ENCODE data around the gene ACSL1.

Gene ACSL1

DNA sequence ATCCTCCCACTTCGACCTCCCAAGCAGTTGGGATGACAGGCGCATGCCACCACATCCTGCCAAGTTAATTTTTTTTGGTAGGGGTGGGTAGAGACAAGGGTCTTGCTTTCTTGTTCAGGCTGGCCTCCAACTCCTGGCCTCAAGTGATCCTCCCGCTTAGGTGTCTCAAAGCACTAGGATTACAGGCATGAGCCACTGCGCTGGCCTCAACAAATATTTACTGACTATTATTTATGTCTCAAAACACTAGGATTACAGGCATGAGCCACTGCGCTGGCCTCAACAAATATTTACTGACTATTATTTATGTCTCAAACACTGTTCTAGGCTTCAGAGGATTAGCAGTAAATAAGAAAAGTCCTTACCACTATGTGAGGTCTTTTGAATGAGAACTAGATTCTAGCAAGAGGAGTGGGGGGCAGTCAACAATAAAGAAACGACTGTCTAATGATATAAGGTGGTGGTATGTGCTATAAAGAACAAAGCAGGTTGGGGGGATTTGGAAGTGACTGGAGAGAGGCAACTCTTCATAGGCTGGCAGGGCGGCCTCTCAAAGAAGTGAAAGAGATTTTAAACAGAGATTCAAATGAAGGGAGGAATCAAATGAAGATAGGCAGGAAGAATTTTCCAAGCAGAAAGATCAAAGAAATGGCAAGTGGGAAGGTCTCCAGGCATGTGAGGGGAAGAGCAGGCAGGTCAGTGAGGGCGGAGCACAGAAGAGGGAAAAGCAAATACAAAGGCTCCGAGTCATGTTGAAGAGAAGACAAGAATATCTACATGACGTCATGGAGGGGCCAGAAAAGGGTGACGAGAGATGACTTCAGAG is 12.7 kb upstream of the ACSL1 start:
- no peak for DNase-seq

DNA sequence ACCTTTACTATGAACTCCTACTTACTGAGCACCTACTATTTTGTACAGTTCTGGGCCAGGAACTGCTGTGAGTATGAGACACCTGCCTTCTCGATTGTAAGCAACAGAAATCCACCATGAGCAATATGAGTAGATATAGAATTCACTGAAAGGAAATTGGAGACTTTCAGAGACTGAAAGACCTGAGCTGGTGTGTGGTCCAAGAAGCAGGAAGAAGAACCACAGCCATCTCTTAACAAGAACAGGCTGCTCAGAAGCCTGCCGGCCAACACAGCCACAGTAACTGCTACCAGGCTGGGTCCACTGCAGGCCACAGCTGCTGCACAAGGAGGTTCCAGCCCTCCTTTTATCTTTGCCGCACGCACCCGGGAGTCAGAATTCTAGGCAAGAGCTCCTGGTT is 10.8 kb upstream of the ACSL1 start:
- no peak for DNase-seq

DNA sequence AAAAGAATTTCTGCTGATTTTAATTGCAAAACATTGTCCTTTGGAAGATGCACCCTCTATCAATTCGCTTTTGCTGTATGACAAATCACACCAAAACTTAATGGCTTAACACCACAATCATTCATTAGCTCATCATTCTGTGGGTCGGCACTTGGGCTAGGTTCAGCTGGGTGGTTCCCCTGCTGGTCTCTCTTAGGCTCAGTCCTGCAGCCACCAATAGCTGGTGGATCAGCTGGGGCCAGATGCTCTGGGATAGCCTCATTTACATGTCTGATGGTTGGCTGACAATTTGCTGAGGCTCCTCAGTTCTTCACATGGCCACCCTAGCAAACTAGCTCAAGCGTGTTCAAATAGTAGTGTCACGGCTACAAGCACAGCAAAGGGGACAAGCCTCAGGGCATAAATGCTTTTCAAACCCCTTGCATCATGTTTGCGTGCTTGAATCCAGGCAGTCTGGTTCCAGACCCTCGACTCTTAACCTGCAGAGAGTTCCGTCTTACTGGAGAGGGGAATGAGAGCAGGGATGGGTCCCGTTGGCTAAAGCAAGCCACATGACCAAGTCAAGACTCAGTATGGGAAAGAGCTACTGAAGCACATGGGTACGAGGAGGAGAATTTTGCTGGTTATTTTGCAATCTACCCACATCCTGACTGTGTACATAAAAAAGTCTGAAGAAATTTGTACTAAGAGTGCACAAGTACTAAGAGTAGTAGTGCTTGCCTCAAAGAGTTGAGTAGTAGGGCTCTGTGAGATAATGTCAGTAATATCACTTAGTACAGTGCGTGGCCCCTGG is 7.5 kb upstream of the ACSL1 start:
- no peak for DNase-seq

DNA sequence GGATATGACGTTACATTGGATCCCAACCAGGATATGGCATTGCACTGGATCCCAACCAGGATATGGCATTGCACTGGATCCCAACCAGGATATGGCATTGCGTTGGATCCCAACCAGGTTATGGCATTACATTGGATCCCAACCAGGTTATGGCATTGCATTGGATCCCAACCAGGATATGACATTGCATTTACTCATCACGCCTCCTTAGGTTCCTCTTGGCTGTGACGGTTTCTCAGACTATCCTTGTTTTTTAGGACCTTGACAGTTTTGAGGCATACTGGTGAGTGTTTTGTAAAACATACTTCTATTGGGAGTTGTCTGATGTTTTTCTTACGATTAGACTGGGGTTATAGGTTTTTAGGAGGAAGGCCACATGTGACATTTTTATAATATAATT is 5.4 kb upstream of the ACSL1 start:
- no peak for DNase-seq

DNA sequence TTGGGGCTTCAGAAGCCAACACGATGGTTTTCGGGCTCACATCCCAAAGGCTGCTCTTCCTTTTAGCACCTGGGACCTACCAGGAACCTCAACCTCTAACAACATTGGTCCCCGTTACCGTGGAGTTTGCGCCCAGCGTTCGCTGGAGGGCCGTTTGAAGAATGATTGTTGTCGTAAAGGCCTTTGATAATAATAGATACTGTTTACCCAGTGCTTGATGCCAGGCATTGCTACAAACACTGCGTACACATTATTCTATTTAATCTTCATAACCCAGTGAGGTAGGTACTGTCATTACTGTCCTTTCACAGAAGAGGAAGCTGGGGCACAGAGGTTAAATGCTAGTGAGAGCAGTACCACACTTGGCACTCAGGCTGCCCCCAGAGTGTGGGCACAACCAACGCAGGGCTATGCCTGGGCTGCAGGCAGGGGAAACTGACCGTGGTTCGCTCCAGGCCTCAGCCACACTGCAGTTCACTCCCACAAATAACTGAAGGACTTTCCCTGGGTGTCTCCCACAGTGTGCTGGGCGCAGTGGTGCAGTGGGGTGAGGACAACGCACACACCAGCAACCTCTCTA is 1.0 kb upstream of the ACSL1 start:
- no peak for DNase-seq

DNA sequence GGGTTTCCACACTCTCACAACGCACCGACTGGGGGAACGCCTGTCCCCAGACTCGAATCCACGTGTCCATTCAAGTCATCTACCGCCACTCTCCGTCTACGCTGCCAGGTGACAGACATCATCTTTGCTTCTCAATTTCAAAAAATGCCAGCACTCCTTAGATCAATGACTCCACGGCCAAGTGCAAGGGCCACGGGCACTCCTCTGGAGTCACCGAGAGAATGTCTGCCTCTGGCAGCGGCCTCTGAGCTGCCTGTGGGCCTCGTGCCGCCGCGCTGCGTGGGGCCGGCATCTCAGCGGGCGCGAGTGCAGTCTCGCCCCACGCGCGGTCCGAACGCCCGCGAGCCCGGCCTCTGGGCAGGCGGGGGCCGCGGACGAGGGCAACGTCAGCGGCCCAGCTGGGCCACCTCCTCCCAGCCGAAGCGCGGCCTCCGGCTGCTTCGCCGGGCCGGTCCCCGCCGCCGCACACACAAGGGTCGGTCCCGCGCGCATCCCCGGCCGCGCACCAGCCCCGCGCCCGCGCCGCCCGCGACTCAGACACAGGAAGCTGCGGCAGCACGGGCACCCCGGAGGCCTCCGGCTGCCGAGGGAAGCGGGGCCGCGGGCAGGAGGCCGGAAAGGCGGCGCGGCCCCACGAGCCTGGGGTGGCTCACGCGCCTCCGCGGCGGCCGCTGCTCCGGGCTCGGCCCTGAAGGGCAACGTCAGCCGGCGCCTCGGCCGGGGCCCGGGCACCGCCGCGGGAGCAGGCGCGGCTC is 450 bp downstream of the ACSL1 start:
- DNase-seq, result peak; percentile 54

DNA sequence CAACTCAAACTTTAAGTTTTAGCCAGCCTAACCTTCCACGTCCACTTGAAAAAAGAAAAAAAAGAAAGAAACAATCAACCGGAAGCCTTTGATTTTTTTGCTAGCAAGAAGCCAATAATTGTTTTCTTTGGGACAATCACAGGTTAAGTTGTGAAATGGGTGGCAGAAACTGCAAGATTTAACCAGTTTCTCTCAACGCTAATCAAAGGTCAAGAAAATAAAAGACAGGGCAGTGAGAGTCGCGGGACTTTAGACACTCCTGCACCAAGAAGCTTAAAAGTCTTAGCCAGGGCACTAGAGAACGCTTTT is 1.0 kb downstream of the ACSL1 start:
- DNase-seq, result no peak

DNA sequence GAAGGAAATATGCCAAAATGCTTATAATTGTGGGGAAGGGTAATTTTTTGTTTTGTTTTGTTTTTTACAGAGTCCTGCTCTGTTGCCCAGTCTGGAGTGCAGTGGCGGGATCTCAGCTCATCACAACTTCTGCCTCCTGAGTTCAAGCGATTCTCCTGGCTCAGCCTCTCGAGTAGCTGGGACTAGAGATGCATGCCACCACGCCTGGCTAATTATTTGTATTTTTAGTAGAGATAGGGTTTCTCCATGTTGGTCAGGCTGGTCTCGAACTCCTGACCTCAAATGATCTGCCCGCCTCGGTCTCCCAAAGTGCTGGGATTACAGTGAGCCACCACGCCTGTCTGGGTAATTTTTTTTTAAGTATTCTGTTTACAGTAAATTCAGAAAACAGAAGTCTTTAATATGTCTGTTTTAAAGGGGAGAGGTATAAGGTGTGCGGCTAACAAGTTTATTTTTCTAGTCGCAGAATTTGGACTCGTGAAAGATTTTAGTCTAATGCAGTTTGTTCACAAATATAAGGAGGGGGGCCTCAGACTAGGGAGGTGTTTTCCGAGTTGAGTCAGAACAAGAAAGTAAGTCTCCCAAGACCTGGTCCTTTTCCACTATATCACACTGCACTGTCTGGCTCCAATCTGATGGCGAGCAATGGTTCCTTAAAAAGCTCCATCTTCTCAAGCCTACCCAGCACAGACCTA is 1.5 kb downstream of the ACSL1 start:
- no peak for DNase-seq

DNA sequence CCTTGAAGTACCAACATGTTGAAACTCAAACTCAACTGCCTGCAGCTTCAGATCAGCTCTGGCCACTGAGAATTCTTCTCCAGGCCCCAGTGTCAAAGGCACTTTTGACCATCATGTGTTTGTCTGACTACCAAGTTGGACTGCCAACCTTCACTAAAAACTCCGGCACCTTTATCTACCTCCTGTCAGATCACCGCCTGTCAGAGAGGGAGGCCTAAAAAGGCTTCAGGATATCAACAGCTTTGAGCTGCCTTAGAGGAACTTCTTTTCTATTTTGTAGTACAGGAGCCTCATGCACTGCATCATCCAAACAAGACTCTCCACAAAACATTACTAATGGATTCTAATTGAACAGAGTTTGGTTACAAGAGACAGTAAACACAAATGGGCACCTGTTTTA is 2.8 kb downstream of the ACSL1 start:
- no peak for DNase-seq

DNA sequence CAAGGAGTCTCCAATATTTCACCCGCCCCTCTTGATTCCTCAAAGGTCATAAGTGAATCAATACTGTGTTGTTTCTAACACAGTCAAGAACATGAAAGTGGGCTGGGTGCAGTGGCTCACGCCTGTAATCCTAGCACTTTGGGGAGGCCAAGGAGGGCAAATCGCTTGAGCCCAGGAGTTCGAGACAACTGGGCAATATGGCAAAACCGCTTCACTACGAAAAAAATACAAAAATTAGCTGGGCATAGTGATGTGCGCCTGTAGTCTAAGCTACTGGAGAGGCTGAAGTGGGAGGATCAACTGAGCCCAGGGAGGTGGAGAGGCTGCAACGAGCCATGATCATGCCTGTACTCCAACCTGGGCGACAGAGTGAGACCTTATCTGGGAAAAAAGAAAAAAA is 3.4 kb downstream of the ACSL1 start:
- no peak for DNase-seq

DNA sequence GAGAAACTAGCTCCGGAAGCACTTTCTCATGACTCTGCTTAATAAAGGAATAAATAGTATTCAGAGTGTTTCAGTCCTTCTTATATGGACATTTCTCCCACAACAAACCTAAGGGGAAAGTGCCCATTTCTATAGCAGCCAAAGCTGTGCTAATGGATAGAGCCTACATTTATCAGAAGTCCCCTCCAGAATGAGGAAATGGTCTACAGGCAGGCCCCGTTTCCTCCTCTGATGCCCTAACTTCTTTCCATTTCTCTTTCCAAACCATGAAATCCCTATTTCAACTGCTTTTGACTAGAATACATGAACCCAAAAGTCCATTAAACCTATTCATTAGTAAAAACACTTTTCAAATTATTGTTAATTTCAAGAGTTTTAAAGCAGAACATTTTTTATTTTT is 4.5 kb downstream of the ACSL1 start:
- no peak for DNase-seq

DNA sequence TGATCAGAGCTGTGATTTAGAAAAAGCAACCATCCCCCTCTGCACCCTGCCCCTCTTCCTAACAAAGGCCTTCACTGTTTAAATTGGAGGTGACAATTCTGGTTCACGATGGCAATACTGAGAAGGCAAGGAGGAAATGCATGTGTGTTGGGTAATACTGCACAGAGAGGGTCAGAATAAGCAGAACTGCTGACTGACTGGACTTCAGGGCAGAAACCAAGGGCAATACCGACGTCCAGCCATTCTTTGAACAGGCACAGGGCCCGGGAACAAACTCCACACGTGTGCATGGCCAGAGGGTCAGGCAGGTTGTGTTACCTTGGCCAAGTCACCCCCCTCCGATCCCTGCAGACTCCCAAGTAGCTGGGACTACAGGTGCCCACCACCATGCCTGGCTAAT is 6.0 kb downstream of the ACSL1 start:
- no peak for DNase-seq

DNA sequence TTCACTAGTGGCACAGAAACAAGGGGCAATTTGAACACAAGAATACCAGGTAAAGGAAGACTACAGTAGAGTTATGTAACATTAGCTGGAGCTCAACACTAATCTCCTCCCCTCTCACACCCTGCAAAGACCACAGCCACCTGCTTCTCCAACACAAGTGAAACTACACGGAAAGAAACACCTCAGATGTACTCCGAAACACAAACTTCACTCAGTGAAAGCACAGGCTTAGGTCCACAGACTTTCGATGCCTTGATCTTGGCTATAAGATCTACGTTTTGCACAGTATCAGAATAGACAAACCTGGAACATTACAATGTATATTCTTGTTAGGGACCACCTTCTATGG is 7.6 kb downstream of the ACSL1 start:
- no peak for DNase-seq

DNA sequence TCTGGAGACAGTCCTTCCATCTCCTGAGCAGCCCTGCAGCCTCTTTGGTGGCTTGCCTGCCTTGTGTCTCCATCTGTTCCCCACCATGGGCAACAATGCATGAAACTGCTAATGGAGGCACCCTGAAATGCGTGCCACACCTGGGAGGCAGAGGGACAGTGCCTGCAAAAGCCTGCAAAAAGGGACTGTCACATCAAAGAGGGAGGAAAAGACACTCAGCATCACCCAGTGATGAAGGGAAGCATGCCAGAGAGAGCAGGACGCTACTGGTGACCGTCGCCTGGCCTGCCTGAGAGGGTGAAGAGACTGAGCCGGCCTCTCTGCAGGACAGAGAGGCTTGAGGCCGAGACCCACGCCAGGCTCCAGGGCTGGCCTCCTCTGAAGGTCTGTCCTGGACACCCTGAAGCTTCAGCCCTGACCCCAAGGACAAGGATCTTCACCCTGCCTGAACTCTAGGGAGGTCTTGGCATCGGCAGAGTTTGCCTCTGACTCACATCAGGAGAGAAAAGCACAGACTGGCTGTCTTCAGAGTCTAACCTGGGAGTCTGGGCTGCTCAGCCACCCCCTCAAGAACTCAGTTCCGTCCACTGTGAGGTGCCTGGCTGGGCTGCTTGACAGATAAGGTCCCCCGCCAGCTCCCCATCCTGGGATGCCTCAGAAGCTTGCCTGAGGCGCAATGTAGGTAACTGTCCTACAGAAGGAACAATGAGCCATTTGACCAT is 8.1 kb downstream of the ACSL1 start:
- no peak for DNase-seq

DNA sequence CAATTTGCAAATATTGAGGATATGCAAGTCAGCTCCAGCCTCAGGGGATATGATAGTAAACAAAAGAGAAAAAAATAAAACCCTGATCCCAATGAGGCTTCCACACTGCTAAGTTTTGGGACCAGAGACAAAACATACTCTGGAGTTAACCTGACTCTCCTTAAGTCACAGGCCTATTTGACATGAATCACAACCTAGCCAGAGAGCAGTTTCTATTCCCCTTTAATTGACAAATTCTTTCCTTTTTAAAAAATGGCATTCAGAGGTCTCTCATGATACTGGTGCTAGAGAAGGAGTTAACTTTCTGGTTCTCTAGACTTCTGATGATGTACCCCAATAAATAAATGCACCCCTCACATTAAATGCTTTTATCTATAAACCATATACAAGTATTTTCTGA is 8.8 kb downstream of the ACSL1 start:
- DNase-seq, result no peak

DNA sequence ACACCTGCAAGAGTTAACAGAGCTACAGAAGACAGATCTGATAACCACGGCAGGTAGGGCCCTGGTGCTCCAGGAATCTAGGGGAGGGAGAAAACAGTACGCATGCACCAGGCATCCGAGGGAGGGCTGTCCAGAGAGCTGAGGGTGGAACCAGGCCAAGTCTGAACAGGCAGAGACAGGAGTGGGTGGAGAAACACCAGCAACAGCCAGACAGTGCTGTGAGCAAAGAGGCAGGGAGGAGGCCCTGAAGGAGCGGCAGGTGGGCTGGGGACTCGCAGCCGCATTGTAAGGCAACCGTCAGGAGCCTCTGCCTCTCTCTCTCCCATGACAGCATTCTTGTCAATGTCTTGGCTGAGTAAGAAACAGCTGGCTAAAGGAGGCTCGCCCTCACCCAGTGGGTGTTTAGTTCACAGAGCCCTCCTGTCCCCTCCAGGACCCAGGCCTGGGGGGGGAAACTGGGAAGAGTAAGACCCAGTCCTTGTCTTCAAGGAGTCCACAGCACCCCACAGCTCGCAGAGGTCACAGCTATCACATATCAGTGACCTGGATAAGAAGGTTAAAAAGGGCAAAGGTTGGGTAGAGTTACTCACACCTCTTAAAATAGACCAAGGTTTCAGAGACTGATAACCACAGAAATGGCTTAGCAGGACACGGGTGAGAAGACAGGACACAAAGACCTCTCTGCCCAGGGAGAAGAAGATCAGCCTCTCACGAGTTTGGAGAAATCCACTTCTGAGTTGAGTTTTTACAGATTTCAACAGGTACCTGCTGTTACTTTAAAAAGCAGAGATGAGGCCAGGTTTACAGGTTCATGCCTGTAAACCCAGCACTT is 10.5 kb downstream of the ACSL1 start:
- no peak for DNase-seq

DNA sequence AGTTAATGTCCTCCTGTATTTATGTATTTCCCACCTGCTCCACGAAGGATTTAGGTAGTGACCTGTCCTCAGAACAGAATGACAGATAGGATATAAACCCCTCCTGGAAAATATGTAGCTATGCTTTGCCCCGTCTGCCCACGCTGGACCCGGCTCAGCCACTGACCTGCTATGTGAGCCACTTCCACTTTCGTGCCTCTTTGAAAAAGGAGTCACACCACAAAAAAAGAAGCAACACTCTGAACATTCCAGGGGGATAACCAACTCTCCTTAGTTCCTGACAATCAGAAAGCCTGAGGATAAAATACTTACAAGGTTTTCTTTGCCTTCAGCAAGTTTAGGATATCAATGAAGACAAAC is 11.1 kb downstream of the ACSL1 start:
- no peak for DNase-seq

DNA sequence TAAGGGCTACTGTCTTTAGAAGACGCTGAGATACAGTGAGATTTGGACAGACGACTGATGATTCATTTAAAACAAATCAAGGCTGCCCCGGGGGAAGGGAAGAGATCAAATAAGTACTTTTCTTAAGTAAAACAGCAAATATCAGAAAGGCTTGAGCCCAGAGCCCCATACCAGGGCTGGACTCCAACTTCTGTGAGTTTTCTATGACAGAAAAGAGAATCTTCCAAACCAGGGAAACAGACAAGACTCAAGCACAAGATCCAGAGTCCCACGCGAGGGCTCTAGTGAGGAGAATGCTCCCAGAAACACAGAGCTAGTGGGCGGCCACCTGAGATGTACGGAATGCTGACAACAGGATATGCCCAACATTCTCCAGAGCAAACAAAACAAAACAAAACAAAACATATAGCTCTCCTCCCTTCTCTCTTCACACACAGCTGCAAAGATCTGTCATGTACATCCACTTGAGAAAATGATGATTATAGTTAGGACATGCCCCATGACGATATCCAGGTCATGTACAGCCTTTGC is 13.1 kb downstream of the ACSL1 start:
- DNase-seq, result no peak

DNA sequence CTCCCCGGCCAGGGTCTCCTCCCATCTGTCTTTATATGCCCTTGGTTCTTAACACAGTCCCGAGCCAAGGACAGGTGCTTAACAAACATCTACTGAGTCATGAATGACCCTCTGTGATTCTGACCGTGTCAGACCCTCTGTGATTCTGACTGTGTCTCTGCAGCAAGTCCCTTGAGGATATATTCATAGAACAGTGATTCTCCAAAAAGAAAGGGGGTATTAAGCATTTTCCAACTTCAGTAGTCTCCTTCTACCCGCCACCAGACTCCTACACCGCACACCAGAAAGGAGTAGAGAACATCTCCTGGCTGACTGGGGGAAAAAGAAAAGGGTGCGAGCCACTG is 13.6 kb downstream of the ACSL1 start:
- no peak for DNase-seq

DNA sequence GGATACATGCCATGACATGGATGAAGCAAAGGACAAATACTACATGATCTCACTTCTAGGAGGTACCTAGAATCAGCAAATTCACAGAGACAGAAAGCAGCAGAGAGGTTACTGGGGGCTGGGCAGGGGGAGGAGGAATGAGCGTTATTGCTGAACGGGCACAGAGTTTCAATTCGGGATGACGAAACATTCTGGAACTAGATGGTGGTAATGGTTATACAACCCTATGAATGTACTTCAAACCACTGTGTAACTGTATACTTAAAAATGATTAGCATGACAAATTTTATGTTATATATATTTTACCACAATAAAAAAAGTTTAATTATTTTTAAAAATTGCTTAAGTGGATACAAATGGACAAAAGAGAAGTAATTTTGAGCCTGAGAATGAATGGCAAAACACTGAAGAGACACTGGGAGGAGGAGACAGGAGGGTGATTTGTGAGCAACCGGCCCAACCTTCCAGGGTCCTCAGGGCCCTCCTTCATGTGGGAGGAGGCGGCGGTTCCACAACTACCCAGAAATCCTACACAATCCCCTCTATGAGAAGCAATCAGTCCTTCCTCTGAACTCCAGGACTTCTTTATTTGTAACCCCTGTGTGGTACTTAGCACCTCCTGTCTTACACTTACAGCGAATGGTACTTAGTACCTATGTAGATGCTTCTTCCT is 14.1 kb downstream of the ACSL1 start:
- DNase-seq, result no peak

DNA sequence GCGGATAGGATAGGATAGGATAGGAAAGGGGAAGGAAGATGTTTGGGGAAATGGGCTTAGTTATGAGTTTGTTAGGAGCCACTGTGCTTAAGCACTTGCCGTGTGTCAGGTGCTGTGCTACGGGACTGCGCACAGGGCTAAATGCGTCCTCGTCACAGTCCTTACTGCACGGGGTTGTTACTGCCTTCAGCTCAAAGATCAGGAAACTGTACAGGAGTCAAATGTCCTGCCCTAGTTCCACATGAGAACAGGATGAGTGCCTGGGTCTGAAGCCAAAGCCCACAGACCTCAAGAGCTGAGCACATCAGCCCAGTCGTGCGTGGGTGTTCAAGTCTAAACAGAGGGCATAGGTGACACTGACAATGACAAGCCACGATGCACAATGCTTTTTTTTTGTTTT is 15.0 kb downstream of the ACSL1 start:
- DNase-seq, result no peak
